ENCODE results near the gene IST1.

Gene IST1

GRCh38 chr16:71889147-71889546 lies 6.2 kb upstream of the IST1 start:
- no peak overlapping the region for H3K4me3 ChIP-seq (replicated peaks; ENCODE audit: low read depth, low read length)
- no peak for TF ChIP-seq CTCF (IDR thresholded peaks at IDR 0.05; ENCODE audit: low read length, missing control alignments)
- DNase-seq (ENCODE audit: low read depth) = no peak

GRCh38 chr16:71893888-71894228 lies 1.5 kb upstream of the IST1 start:
- H3K4me3 ChIP-seq (replicated peaks; ENCODE audit: low read depth, low read length) = peak overlapping the region; percentile 91
- TF ChIP-seq CTCF (IDR thresholded peaks at IDR 0.05; ENCODE audit: low read length, missing control alignments) = no peak
- no peak for DNase-seq (ENCODE audit: low read depth)

- peak; percentile 71 for DNase-seq (ENCODE audit: low read depth)
- peak; percentile 4 for TF ChIP-seq CTCF (IDR thresholded peaks at IDR 0.05; ENCODE audit: low read length, missing control alignments)
Observed at GRCh38 chr16:71894229-71894920, 956 bp upstream of the IST1 start.

GRCh38 chr16:71895679-71896365 lies 491 bp downstream of the IST1 start:
- H3K4me3 ChIP-seq (replicated peaks; ENCODE audit: low read depth, low read length) = peak overlapping the region; percentile 91
- no peak for TF ChIP-seq CTCF (IDR thresholded peaks at IDR 0.05; ENCODE audit: low read length, missing control alignments)
- DNase-seq (ENCODE audit: low read depth) = peak; percentile 50

More at GRCh38 chr16:71894229-71894920, 956 bp upstream of the IST1 start:
- H3K4me3 ChIP-seq (replicated peaks; ENCODE audit: low read depth, low read length) = peak overlapping the region; percentile 91

- DNase-seq (ENCODE audit: low read depth) = no peak
- TF ChIP-seq CTCF (IDR thresholded peaks at IDR 0.05; ENCODE audit: low read length, missing control alignments) = no peak
- peak overlapping the region; percentile 91 for H3K4me3 ChIP-seq (replicated peaks; ENCODE audit: low read depth, low read length)
Observed at GRCh38 chr16:71896764-71897368, 1.5 kb downstream of the IST1 start.

- DNase-seq (ENCODE audit: low read depth) = no peak
- no peak overlapping the region for H3K4me3 ChIP-seq (replicated peaks; ENCODE audit: low read depth, low read length)
- TF ChIP-seq CTCF (IDR thresholded peaks at IDR 0.05; ENCODE audit: low read length, missing control alignments) = no peak
Observed at GRCh38 chr16:71899171-71899570, 3.8 kb downstream of the IST1 start.
